PC-9 (cell line): Measurements from ENCODE around the gene ABCG4. TPM values are rescaled to one million over a fixed set of nuclear protein-coding genes. Genes with fewer than 3 reads are reported as not detected.
A peak's percentile ranks its signal among the peaks of the same experiment; 100 is the strongest.

Source experiments
- BruUV-seq: library from RNA; stranded (reverse); fragments of 400-500 nt; replicated peaks from 2 replicates; lab custom pipeline; 2021; lab: Mats Ljungman, UMichigan
- CTCF ChIA-PET: fragments of 300-600 bp; sonication (Branson Sonifier 250); formaldehyde crosslinking; loops from one replicate; lab custom pipeline; 2022; ENCODE audit warnings: antibody characterized with exemption; lab: Charles Lee
- POLR2A ChIA-PET: fragments of 300-600 bp; sonication (Branson Sonifier 250); formaldehyde crosslinking; loops from one replicate; lab custom pipeline; 2022; ENCODE audit warnings: antibody characterized with exemption; ENCODE audit not compliant: unreplicated experiment; lab: Charles Lee
- DNase-seq, 2 experiments: peaks; one replicate each; pipeline versions ENCODE4 v3.0.0 to v3.0.0-alpha.2; 2015 to 2022; ENCODE audit warnings: mixed read lengths in 1 of 2
- H2AFZ ChIP-seq: fragments of 200-600 bp; sonication (generic); 2 replicates; pipeline ENCODE4 v1.8.1; 2017; ENCODE audit warnings: antibody characterized with exemption
- H3F3A ChIP-seq: fragments of 200-600 bp; sonication (generic); 2 replicates; pipeline ENCODE4 v1.8.1; 2017; ENCODE audit warnings: antibody characterized with exemption, mild to moderate bottlenecking, low read depth; ENCODE audit not compliant: insufficient read depth
- H3K27ac ChIP-seq: fragments of 200-600 bp; sonication (generic); 2 replicates; pipeline ENCODE4 v1.6.1; 2016; ENCODE audit warnings: mixed run types
- H3K27me3 ChIP-seq: fragments of 200-600 bp; sonication (generic); 2 replicates; pipeline ENCODE4 v1.6.1; 2016; ENCODE audit warnings: low read depth, mixed run types; ENCODE audit not compliant: insufficient read depth
- H3K36me3 ChIP-seq: fragments of 200-600 bp; sonication (generic); 2 replicates; pipeline ENCODE4 v1.6.1; 2016; ENCODE audit warnings: low read depth, mixed run types
- H3K4me1 ChIP-seq: fragments of 200-600 bp; sonication (generic); replicated peaks from 2 replicates; pipeline ENCODE4 v1.6.1; 2016; ENCODE audit warnings: mixed run types; ENCODE audit not compliant: insufficient read depth
- H3K4me2 ChIP-seq: fragments of 200-600 bp; sonication (generic); 2 replicates; pipeline ENCODE4 v1.6.1; 2017; ENCODE audit warnings: mixed run types
- H3K4me3 ChIP-seq: fragments of 200-600 bp; sonication (generic); 2 replicates; pipeline ENCODE4 v1.6.1; 2016; ENCODE audit warnings: mixed run types
- H3K79me2 ChIP-seq: fragments of 200-600 bp; sonication (generic); 2 replicates; pipeline ENCODE4 v1.6.1; 2017; ENCODE audit warnings: low read depth, mixed run types
- H3K9me2 ChIP-seq: fragments of 200-600 bp; sonication (generic); 2 replicates; pipeline ENCODE4 v1.8.1; 2017; ENCODE audit warnings: mild to moderate bottlenecking; ENCODE audit not compliant: insufficient read depth
- H3K9me3 ChIP-seq: fragments of 200-600 bp; sonication (generic); 2 replicates; pipeline ENCODE4 v1.8.1; 2016; ENCODE audit warnings: low read depth; ENCODE audit not compliant: insufficient read depth
- H4K20me1 ChIP-seq: fragments of 200-600 bp; sonication (generic); 2 replicates; pipeline ENCODE4 v1.8.1; 2017; ENCODE audit not compliant: insufficient read depth
- CTCF ChIP-seq: fragments of 200-600 bp; sonication (generic); conservative IDR thresholded peaks from 2 replicates; pipeline ENCODE4 v1.6.1; 2017; ENCODE audit warnings: mixed run types, antibody characterized with exemption, mild to moderate bottlenecking, moderate library complexity
- EZH2 ChIP-seq: fragments of 200-600 bp; sonication (generic); IDR thresholded peaks from 2 replicates; pipeline ENCODE4 v1.8.0; 2017; ENCODE audit warnings: antibody characterized with exemption, low read depth
- intact Hi-C: fragments of 100-400 bp; cut with micrococcal nuclease; formaldehyde crosslinking; loops from one replicate; pipeline ENCODE4 v1.10.0; 2022; ENCODE audit not compliant: unreplicated experiment
- total RNA-seq: library from RNA; stranded (reverse); gene quantifications from 2 replicates; pipeline ENCODE4 v1.2.3, GENCODE V29; 2021

The ABCG4 gene
- total RNA-seq, 1 experiment from 2014 or later: 0.11 TPM

GRCh38 chr11:119192111-119192510, 43.3 kb downstream of the ABCG4 start:
- no peak overlapping the region for H3K4me3 ChIP-seq
- peaks cover 47% of the 10 kb centered on the region for H3K4me1 ChIP-seq
- H3K9me3 ChIP-seq: no peaks in the 10 kb centered on the region; the same call in 1 of the 2 replicates
- DNase-seq: peak in 1 of 2 experiments; percentile 65
- no TSS peak for BruUV-seq
- TF ChIP-seq CTCF: no peak
- TF ChIP-seq EZH2: no peak
- peaks cover 16% of the 10 kb centered on the region; the same call in 1 of the 2 replicates for H3F3A ChIP-seq
- no peaks in the 10 kb centered on the region for H4K20me1 ChIP-seq
- ChIA-PET POLR2A (interaction anchor here (0.7 kb wide), 1 partner anchor 58 kb away, joined by 29 read pairs; no protein-coding TSS in a partner anchor), CTCF (interaction anchor here (0.6 kb wide), 1 partner anchor 1113 kb away, joined by 6 read pairs; no protein-coding TSS in a partner anchor)
- no peak overlapping the region for H3K4me2 ChIP-seq
- no peaks in the 10 kb centered on the region for H3K79me2 ChIP-seq
- intact Hi-C loops: no loop called here
- H3K27me3 ChIP-seq: no peaks in the 10 kb centered on the region
- H2AFZ ChIP-seq: no peak overlapping the region
- H3K9me2 ChIP-seq: no peaks in the 10 kb centered on the region
- no peaks in the 10 kb centered on the region for H3K36me3 ChIP-seq
- no peak overlapping the region for H3K27ac ChIP-seq

- no peak for TF ChIP-seq EZH2
- no peak for TF ChIP-seq CTCF
- no peaks in the 10 kb centered on the region for H4K20me1 ChIP-seq
- no peak overlapping the region for H3K4me2 ChIP-seq
- DNase-seq: no peak
- H3K4me1 ChIP-seq: peaks cover 47% of the 10 kb centered on the region
- H3K9me2 ChIP-seq: no peaks in the 10 kb centered on the region
- no TSS peak for BruUV-seq
- no peak overlapping the region for H2AFZ ChIP-seq
- no peaks in the 10 kb centered on the region for H3K79me2 ChIP-seq
- intact Hi-C loops: no loop called here
- CTCF ChIA-PET: interaction anchor here (0.5 to 0.6 kb wide), 2 partner anchors 18 to 159 kb away, joined by 4 to 5 read pairs; no protein-coding TSS in a partner anchor
- POLR2A ChIA-PET: interaction anchor here (0.6 kb wide), 1 partner anchor 71 kb away, joined by 5 read pairs; the partner anchor contains the start of gene HINFP
- no peaks in the 10 kb centered on the region for H3K27me3 ChIP-seq
- no peaks in the 10 kb centered on the region for H3K36me3 ChIP-seq
- peaks cover 16% of the 10 kb centered on the region; the same call in 1 of the 2 replicates for H3F3A ChIP-seq
- no peak overlapping the region for H3K4me3 ChIP-seq
- H3K27ac ChIP-seq: no peak overlapping the region
- no peaks in the 10 kb centered on the region; the same call in 1 of the 2 replicates for H3K9me3 ChIP-seq
These were observed 44.1 kb downstream of the ABCG4 start for GRCh38 chr11:119193001-119193400.

- Histone ChIP-seq H3K4me3 (no peak overlapping the region), H3K27ac (no peak overlapping the region), H3K79me2 (no peaks in the 10 kb centered on the region), H3K9me3 (no peaks in the 10 kb centered on the region; the same call in 1 of the 2 replicates), H3K36me3 (no peaks in the 10 kb centered on the region), H3K4me1 (peaks cover 47% of the 10 kb centered on the region), H3K27me3 (no peaks in the 10 kb centered on the region), H3F3A (peaks cover 16% of the 10 kb centered on the region; the same call in 1 of the 2 replicates), H4K20me1 (no peaks in the 10 kb centered on the region), H3K9me2 (no peaks in the 10 kb centered on the region), H3K4me2 (no peak overlapping the region), H2AFZ (no peak overlapping the region)
- ChIA-PET CTCF (interaction anchor here (0.5 kb wide), 1 partner anchor 18 kb away, joined by 4 read pairs; no protein-coding TSS in a partner anchor), POLR2A (no interaction called here)
- no TSS peak for BruUV-seq
- no peak for DNase-seq
- no peak for TF ChIP-seq EZH2
- TF ChIP-seq CTCF: no peak
- intact Hi-C loops: no loop called here
These were observed 44.8 kb downstream of the ABCG4 start for GRCh38 chr11:119193626-119194025.
